G401 (cell line): ENCODE measurements around the gene MTSS2. TPM values are rescaled to one million over a fixed set of nuclear protein-coding genes. Genes with fewer than 3 reads are reported as not detected.

Source experiments
- DNase-seq: peaks from one replicate; pipeline ENCODE4 v3.0.0-alpha.2; 2015; ENCODE audit warnings: low spot score
- in situ Hi-C: cut with HindIII; loops from 2 replicates; pipeline ENCODE4 v1.10.0; 2016; ENCODE audit warnings: low sequenced_read_pairs, mixed read lengths
- total RNA-seq: library from RNA; depleted of rRNA; stranded (reverse); fragments of >200 nt; shearing (Covaris generic); gene quantifications from 2 replicates; pipeline ENCODE4 v1.2.3, GENCODE V29; 2014

The MTSS2 gene
- total RNA-seq, 1 experiment from 2014 or later: 46.7 TPM

GRCh38 chr16:70702624-70703023, 16.8 kb upstream of the MTSS2 start:
- DNase-seq: no peak
- in situ Hi-C loops: no loop called here

- in situ Hi-C loops: no loop called here
- DNase-seq: peak; percentile 8
Observed at GRCh38 chr16:70701998-70702397, 16.1 kb upstream of the MTSS2 start.

GRCh38 chr16:70701596-70701995, 15.7 kb upstream of the MTSS2 start:
- in situ Hi-C loops: no loop called here
- no peak for DNase-seq

GRCh38 chr16:70701036-70701435, 15.2 kb upstream of the MTSS2 start:
- no peak for DNase-seq
- in situ Hi-C loops: no loop called here

DNA sequence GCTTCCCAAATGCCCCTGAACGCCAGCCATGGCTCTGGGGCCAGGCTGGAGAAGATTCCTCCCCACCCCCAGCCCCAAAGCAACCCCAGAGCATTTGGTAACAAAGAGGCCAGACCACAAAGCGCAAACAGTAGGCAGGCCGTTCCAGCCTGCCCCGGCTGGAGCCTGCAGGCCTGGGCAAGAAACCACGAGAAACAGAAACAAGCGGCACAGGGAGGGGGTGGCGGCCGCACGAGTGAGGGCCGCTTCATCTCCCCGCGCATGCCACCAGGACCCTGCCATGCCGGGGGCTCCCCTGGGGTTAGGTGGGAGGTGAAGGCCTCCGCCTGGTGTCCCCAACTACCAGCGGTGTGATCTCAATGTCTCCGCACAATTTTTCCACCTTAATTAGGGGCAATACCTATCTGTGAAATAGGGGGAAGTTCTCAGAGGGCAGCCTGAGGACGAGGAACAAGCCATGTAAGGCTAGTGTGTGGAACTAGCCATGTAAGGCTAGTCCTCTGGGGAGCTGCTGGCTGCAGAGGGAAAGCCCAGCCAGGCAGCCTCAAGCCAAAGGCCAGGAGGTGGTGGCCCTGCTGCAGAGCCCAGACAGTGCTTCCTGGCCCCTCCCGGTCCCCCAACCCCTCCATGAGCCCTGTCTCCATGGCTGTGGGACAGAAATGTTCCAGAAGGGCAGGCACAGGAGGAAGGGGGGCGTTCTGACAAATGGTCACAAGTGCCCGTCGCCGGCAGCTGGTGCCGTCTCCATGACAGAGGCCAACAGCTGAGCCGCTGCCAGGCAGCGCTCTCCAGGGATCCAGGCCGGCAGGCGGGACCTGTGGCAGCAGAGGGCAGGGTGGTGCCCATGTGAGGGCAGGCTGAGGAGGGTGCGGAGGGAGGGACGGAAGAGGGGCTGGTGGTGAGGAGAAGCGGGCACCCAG, 14.5 kb upstream of the MTSS2 start:
- no peak for DNase-seq
- in situ Hi-C loops: no loop called here

DNA sequence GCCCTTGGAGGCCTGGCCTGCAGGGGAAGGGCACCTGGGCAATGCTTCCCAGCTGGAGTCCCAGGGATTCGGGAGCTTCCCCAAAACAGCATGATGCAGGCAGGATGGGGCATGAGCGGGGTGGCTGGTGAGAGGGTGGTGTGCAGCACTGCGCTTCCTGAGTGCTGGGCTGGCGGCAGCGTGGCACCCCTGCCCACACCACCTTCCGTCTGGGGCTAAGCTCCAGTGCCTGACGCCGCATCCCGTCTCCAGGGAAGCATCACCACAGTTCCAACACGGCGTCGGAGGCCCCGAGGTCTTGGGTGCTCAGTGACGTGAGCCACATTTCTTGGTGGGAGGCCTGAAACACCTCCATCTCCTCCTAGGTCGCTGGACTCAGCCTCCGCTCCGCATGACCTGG, 13.8 kb upstream of the MTSS2 start:
- in situ Hi-C loops: no loop called here
- DNase-seq: no peak

- no peak for DNase-seq
- in situ Hi-C loops: no loop called here
Observed at GRCh38 chr16:70698901-70699300, 13.0 kb upstream of the MTSS2 start.

- in situ Hi-C loops: no loop called here
- DNase-seq: no peak
Observed at GRCh38 chr16:70697594-70698170, 11.8 kb upstream of the MTSS2 start.

DNA sequence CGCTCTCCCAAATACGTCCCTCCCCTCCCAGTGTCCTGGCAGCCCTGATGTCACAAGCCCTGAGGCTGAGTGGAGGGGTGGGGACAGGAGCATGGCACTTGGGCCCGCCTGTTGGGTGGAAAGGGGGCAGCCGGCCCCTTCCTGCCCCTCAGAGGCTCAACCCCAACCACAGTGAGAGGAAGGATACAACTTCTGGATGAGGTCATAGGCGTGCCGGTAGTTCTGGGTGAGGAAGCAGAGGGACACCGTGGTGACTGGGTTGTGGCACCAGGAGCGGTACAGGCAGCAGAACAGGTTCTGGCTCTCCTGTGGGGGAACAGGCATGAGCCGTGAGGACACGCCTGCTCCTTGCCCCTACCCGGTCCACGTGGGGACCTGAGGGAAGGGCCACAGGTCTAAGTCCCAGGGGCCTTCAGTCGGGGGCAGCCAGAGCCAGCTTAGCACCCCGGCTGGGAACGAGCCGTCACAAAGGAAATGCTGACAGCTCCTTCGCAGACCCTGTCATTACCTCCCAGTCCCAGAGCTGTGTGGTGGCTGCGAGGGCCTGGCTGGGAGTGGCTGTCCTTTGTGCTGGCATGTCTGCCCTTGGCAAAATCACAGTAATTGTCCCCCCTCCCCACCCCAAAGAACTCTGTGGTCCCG, 11.2 kb upstream of the MTSS2 start:
- DNase-seq: no peak
- in situ Hi-C loops: no loop called here

- in situ Hi-C loops: no loop called here
- DNase-seq: no peak
Observed at GRCh38 chr16:70696355-70696754, 10.5 kb upstream of the MTSS2 start.

- in situ Hi-C loops: no loop called here
- DNase-seq: no peak
Observed at GRCh38 chr16:70695331-70696070, 9.6 kb upstream of the MTSS2 start.

DNA sequence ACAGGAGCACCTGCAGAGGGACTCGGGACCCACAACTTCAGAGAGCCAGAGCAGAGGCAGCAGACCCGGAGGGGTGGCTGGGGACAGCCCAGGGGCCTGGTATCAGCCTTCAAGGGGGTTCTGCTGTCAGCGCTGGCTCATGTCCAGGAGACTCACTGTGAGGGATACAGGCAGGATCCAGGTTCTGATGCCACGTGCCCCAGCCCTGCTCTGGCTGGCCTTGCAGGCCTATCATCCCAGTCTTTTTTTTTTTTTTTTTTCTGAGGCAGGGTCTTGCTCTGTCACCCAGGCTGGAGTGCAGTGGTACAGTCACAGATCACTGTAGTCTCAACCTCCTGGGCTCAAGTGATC, 9.0 kb upstream of the MTSS2 start:
- peak; percentile 72 for DNase-seq
- in situ Hi-C loops: no loop called here

- in situ Hi-C loops: no loop called here
- no peak for DNase-seq
Observed at GRCh38 chr16:70694088-70694867, 8.4 kb upstream of the MTSS2 start.

- DNase-seq: peak; percentile 71
- in situ Hi-C loops: no loop called here
Observed at GRCh38 chr16:70692873-70693671, 7.2 kb upstream of the MTSS2 start.

DNA sequence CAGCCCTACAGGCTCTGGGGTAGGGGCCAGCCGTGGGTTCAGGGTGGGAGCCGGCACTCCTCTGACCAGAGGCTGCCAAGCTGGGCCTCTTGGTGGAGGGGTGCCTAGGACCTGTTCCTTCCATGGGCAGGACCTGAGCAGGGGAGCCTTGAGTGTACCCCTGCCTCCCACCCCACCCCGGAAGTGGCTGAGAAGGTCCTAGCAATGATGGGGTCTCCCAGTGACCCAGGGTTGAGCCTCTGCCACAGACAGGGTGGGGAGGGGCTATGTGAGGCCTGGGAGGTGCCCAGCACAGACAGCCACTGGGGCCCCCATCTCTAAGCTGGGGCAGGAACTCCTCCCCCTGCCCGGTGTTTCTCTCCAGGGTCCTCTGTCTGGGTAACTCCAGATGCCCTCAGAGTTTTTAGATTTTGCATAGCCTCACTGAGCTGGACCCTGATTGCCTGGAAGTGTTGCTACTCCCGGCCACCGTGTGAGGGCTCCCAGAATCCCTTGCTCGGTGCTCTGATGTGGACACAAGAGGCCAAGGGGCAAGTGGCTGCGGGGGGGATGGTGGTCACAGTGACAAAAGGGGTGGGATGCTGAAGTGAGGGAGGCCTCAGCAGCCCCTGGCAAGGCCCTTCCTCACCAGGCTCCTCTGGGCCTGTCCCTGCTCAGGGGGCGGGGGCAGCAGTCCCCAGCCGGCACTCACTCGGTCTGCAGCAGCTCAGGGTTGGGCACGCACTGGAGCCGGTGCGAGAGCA, 6.4 kb upstream of the MTSS2 start:
- in situ Hi-C loops: no loop called here
- no peak for DNase-seq

GRCh38 chr16:70691223-70692129, 5.6 kb upstream of the MTSS2 start:
- peak; percentile 100 for DNase-seq
- in situ Hi-C loops: no loop called here
